Stimulated activated naive CD8-positive, alpha-beta T cell treated with anti-CD3 and anti-CD28 coated beads, Interleukin-15, Interleukin-2, amounts not matched to agents 100 ng/mL and 50 ng/mL, for 24 hours (primary cell): ENCODE results near the gene ISG20.

ENCODE experiments used
- H3K27ac Mint-ChIP-seq: one replicate; pipeline ENCODE4 v1.8.0; 2021; ENCODE audit warnings: mild to moderate bottlenecking, mixed read lengths
- H3K27me3 Mint-ChIP-seq: one replicate; pipeline ENCODE4 v1.8.0; 2021; ENCODE audit warnings: mixed read lengths
- H3K36me3 Mint-ChIP-seq: one replicate; pipeline ENCODE4 v1.8.0; 2021; ENCODE audit warnings: low read depth, mixed read lengths
- H3K4me1 Mint-ChIP-seq: one replicate; pipeline ENCODE4 v1.8.0; 2021; ENCODE audit warnings: low read depth, mixed read lengths
- H3K4me3 Mint-ChIP-seq: one replicate; pipeline ENCODE4 v1.8.0; 2021; ENCODE audit warnings: mild to moderate bottlenecking, mixed read lengths
- H3K9me3 Mint-ChIP-seq: one replicate; pipeline ENCODE4 v1.8.0; 2021; ENCODE audit warnings: mixed read lengths

The ISG20 gene

DNA sequence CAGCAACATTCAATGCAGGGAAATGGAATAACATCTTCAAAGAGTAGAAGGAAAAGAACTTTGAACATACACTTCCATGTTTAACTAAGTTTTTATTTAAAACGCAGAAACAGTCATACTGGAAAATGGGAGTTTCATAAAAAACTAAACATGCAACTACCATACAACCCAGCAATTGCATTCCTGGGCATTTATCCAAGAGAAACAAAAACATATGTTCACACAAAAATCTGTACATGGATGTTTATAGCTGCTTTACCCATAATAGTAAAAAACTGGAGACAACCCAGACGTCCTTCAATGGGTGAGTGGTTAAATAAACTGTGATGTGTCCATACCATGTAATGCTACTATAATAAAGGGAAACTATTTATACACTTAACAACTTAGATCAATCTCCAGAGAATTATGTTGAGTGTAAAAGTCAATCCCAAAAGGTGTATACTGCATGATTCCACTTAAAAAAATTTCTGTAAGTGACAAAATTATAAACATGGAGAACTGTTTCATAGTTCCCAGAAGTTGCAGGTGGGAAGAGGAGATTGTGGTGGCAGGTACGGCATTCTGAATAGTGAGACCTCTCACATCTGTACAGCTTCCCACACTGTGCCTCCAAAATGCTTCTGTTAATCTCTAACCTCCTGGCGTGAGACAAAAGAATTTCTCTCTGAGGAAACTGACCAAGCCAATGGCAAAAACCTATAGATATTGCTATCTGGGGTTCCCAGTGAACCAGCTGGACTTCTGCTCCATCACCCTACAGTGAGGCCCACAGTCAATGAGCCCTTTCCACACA is 23.1 kb downstream of the ISG20 start:
- H3K36me3 Mint-ChIP-seq, result no peaks in the 10 kb centered on the region
- H3K4me1 Mint-ChIP-seq, result peaks cover 52% of the 10 kb centered on the region
- no peak overlapping the region for H3K27ac Mint-ChIP-seq
- H3K4me3 Mint-ChIP-seq, result no peak overlapping the region
- no peaks in the 10 kb centered on the region for H3K9me3 Mint-ChIP-seq
- no peaks in the 10 kb centered on the region for H3K27me3 Mint-ChIP-seq

DNA sequence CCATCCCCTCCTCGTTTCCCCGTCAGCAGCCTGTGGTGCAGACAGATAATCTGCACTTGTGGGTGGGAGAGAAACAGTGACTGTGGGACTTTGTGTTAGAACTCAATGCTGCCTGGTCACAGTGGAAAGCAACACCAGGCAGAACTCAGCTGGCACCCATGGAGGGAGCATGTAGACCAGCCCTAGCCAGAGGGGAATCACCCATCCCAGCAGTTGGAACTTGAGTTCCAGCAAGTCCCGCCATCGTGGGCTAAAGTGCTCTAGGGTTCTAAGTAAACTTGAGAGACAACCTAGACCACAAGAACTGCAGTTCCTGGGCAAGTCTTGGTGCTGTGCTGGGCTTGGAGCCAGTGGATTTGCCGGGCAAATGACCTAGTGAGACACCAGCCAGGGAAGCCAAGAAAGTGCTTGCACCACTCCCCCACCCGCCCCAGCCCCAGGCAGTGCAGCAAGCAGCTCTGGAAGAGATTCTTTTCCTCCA is 24.4 kb downstream of the ISG20 start:
- Mint-ChIP-seq H3K27ac (no peak overlapping the region), H3K4me3 (no peak overlapping the region), H3K4me1 (peaks cover 40% of the 10 kb centered on the region), H3K27me3 (no peaks in the 10 kb centered on the region), H3K9me3 (no peaks in the 10 kb centered on the region), H3K36me3 (no peaks in the 10 kb centered on the region)

DNA sequence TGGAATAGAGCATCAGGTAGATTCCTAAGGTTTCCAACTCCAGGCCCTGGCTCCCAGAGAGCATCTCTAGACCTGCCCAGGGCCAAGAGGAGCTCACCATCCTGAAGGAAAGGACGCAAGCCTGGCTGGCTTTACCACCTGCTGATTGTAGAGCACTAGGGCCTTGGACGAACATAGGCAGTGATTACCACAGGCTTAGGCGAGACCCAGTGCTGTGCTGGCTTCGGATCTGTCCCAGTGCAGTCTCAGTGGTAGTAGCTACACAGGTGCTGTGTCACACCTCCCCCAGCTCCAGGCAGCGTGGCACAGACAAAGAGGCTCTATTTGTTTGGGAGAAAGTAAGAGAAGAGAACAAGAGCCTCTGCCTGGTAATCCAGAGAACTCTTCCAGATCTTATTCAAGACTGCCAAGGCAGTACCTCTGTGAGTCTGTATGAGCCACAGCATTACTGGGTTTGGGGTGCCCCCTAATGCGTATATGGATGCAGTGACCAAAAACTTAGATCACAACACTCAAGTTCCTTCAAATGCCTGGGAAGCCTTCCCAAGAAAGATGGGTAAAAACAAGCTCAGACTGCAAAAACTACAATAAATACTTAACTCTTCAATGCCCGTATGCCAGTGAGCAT is 25.4 kb downstream of the ISG20 start:
- Mint-ChIP-seq H3K27ac (no peak overlapping the region), H3K9me3 (no peaks in the 10 kb centered on the region), H3K4me3 (no peak overlapping the region), H3K36me3 (no peaks in the 10 kb centered on the region), H3K27me3 (peaks cover 6% of the 10 kb centered on the region), H3K4me1 (peaks cover 29% of the 10 kb centered on the region)

DNA sequence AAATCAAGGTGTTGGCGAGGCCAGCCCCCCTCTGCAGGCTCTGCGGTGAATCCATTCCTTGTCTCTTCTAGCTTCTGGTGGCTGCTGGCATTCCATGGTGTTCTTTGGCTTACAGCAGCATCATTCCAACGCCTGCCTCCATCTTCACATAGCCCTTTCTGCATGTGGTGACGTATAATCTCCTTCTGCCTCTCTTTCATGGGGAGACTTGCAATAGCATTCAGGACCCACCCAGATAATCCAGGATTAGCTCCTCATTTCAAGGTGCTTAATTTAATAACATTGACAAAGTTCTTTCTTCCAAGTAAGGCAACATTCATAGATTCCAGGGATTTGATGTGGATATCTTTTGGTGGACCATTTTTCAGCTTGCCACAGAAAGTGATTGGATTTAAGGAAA is 35.8 kb downstream of the ISG20 start:
- H3K36me3 Mint-ChIP-seq, result no peaks in the 10 kb centered on the region
- H3K9me3 Mint-ChIP-seq, result no peaks in the 10 kb centered on the region
- no peak overlapping the region for H3K4me3 Mint-ChIP-seq
- no peak overlapping the region for H3K27ac Mint-ChIP-seq
- H3K4me1 Mint-ChIP-seq, result no peaks in the 10 kb centered on the region
- H3K27me3 Mint-ChIP-seq, result peaks cover 47% of the 10 kb centered on the region

DNA sequence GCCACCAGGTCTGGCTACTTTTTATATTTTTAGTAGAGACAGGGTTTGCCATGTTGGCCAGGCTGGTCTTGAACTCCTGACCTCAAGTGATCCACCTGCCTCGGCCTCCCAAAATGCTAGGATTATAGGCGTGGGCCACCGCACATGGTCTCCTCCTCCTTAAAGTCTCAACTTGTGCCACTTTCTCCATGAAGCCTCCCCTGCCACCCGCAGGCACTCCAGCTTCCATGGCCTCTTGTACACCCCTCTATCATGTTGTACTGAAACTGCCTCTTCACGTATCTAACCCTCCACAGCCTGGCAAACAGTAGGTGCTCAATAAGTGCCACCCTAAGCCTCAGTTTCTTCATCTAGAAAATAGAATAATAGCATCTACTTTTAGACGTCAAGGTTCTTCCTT is 39.9 kb downstream of the ISG20 start:
- H3K27me3 Mint-ChIP-seq, result peaks cover 18% of the 10 kb centered on the region
- H3K9me3 Mint-ChIP-seq, result no peaks in the 10 kb centered on the region
- H3K4me1 Mint-ChIP-seq, result no peaks in the 10 kb centered on the region
- no peak overlapping the region for H3K4me3 Mint-ChIP-seq
- H3K36me3 Mint-ChIP-seq, result no peaks in the 10 kb centered on the region
- no peak overlapping the region for H3K27ac Mint-ChIP-seq

DNA sequence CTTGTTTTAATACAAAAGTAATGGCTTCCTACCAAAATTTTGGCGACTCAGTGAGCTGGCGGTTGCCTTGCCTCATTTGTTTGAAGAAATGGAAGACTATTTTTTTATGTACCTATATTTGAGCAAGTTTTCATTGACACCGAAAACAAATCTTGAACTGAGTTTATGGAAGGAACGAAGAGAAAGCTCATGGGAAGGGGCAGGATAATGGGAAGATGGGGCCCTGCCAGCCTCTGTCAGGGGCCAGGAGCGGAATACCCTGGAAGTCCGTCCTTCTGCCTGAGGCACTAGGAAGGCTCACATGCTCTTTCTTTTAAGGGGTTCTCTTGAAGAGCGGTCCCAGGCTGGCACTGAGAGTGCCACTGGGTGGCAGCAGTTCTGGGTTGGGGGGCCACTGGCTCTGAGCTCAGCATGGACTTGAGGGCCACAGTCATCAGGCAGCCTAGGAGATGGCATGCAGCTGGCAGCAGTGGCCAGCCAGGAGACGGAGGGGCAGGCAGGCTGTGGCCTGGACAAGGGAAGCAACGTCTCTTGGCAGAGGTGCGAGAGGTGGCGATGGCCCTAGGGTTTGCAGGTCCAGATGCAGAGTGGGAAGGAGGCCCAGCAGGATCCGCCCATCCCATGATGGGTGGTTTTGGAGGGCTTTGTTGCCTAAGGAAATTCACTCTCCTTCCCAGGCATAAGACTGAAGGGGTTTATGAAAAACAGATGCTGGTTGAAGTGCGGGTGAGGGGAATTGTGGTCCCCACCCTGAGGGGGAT is 41.6 kb downstream of the ISG20 start:
- Mint-ChIP-seq H3K27ac (no peak overlapping the region), H3K27me3 (peaks cover 15% of the 10 kb centered on the region), H3K9me3 (no peaks in the 10 kb centered on the region)

DNA sequence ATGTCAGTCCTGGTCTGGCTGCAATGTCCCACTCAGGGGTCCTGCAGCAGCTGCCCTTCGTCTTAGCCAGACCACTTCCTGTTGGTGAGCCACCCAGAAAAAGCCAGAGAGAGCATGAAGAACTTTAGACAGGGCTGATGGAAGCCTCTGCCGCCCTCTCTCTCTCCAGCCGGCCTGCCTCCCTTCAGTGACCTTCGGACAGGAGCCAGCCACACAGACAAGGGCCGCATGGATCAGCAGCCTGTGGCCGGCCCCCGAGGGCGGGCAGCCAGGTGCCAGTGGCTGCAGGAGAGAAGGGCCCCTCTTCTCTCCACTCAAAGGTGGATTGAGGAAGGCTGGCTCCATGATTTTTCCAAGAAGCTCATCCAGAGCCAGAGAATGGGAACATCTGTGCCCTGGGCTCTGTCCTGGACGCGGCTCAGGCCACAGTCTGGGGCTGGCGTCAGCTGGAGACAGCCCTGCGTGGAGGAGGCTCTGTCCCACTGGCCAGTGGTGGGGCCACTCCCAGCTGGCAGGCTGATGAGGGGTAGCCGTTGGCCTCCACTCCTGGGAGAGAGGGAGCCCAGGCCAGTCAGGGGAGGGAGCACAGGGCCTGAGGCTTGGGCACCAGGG is 42.9 kb downstream of the ISG20 start:
- no peaks in the 10 kb centered on the region for H3K9me3 Mint-ChIP-seq
- H3K27ac Mint-ChIP-seq, result no peak overlapping the region
- H3K4me3 Mint-ChIP-seq, result no peak overlapping the region

More for the DNA sequence above, 41.6 kb downstream of the ISG20 start:
- no peaks in the 10 kb centered on the region for H3K4me1 Mint-ChIP-seq
- H3K36me3 Mint-ChIP-seq, result no peaks in the 10 kb centered on the region
- H3K4me3 Mint-ChIP-seq, result no peak overlapping the region

DNA sequence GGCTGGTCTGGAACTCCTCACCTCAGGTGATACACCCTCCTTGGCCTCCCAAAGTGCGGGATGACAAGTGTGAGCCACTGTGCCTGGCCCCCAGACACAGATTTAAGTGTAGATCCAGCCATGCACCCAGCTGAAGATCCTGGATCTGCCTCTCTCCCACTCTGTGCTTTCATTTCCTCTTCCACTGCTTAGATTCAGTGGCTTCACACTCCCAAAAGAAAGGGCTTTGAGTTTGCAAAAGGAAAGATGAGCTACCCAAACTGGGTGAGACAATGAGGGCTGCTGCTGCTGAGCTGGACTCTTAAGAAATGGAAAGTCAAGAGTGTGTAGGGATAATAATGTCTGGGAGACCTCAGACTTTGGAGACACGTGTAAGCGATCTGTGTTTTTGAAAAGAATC is 45.5 kb downstream of the ISG20 start:
- H3K9me3 Mint-ChIP-seq, result peaks cover under 1% of the 10 kb centered on the region
- no peak overlapping the region for H3K4me3 Mint-ChIP-seq
- H3K36me3 Mint-ChIP-seq, result no peaks in the 10 kb centered on the region
- H3K4me1 Mint-ChIP-seq, result no peaks in the 10 kb centered on the region
- peaks cover 15% of the 10 kb centered on the region for H3K27me3 Mint-ChIP-seq
- H3K27ac Mint-ChIP-seq, result no peak overlapping the region

More for the DNA sequence above, 42.9 kb downstream of the ISG20 start:
- no peaks in the 10 kb centered on the region for H3K36me3 Mint-ChIP-seq
- H3K4me1 Mint-ChIP-seq, result no peaks in the 10 kb centered on the region
- peaks cover 13% of the 10 kb centered on the region for H3K27me3 Mint-ChIP-seq

DNA sequence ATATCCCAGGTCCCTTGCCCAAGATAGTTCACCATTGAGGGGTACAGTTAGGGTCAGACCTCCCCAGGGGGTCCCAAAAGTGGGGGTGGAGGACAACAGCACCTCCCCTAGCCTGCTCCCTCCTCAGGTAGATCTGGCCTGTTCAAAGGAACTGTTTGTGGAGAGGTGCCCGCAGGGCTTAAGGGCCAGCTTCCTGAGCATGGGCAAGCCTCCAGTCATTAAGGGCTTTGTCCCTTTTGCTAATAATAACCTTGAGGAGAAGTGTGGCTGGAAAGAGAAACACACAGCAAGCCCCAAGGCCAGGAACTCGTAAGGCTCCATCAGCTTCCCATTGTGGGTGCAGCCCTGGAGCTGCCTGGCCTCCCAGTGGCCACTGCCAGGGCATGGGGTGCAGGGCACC is 47.4 kb downstream of the ISG20 start:
- Mint-ChIP-seq H3K4me3 (no peak overlapping the region), H3K27me3 (peaks cover 18% of the 10 kb centered on the region), H3K27ac (no peak overlapping the region), H3K4me1 (no peaks in the 10 kb centered on the region), H3K36me3 (no peaks in the 10 kb centered on the region), H3K9me3 (peaks cover 4% of the 10 kb centered on the region)

DNA sequence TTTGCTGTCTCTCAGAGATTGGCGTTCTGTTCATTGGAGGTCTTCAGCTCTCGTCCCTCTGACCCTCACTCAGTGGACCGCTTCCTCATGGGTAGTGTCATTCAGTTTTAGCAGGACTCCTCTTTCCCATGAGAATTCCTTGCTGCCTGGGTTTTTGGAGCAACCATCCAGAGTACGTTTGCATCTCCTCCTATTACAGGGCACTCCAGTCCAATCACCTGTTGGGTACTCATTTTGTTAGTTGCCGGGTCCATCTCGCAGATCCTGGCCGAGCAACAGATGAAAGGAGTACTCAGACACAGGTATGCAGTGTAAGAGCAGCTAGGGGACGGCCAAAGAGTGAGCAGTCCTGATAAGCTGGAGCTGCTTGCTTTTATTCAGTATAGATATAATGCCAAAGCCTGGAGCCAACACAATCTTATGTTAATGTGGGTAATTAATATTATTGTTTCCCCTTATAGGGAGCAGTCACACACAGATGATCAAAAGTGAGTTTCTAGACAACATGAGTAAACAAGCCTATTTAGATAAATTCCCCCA is 49.6 kb downstream of the ISG20 start:
- H3K4me1 Mint-ChIP-seq, result no peaks in the 10 kb centered on the region
- H3K4me3 Mint-ChIP-seq, result no peak overlapping the region
- H3K9me3 Mint-ChIP-seq, result peaks cover 4% of the 10 kb centered on the region
- H3K27me3 Mint-ChIP-seq, result peaks cover 18% of the 10 kb centered on the region
- no peaks in the 10 kb centered on the region for H3K36me3 Mint-ChIP-seq
- no peak overlapping the region for H3K27ac Mint-ChIP-seq

DNA sequence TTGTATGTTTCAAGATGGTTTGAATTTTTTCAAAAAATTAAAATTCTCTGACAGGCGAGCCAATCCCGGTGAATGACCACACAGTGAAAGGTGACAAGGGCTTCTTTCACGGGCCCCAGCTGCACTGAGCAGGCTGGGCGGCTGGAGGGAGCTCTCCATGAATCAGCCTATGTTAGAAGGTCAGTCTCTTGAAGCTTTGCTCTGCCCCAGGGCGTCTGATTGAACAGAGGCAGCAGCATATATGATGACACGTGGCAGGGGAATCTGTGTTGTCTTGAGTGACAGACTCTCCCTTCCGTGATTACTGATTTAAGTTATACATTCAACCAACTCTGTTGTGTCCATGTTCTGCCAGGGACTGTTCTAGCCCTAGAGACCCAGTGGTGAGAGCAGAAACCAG is 51.5 kb downstream of the ISG20 start:
- Mint-ChIP-seq H3K4me1 (no peaks in the 10 kb centered on the region), H3K27ac (no peak overlapping the region), H3K27me3 (peaks cover 18% of the 10 kb centered on the region), H3K36me3 (no peaks in the 10 kb centered on the region), H3K4me3 (no peak overlapping the region), H3K9me3 (peaks cover 4% of the 10 kb centered on the region)

DNA sequence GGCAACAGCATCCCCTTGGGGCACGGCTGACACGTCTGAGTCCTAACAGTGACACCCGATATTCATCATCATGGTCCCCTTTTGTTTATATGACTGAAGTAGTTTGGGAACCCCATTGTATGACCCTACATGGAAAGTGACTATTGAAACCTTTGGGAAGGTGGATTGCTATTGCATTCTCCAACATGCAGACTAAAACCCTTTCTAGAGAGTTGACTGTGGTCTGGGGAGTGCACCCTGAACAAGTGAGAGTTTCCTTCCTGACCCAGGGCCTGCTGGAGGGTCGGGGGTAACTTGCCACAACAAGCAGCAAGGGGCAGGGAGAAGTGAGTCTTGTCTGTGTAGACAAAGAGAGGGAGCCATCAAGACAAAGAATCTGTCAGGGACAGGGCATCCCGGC is 54.4 kb downstream of the ISG20 start:
- Mint-ChIP-seq H3K27ac (no peak overlapping the region), H3K4me1 (no peaks in the 10 kb centered on the region), H3K36me3 (no peaks in the 10 kb centered on the region), H3K4me3 (no peak overlapping the region), H3K9me3 (peaks cover 4% of the 10 kb centered on the region), H3K27me3 (peaks cover 14% of the 10 kb centered on the region)

DNA sequence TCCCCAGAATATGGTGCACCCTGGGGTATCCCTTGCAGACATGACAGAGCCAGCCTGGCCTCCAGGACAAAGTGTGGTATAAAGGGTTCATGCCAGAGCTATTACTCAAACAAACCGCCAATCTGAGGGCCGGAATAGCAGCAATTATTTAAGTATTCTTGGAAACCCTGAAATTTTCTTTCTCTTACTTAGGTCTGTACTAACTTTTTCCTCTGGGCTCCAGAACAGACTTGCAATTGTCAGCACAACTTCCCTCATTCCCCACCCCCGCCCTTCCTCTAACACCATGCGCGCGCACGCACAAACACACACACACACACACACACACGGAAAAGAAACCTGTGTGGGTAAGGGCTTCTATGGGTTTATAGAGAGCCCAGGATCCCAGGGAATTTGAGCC is 56.3 kb downstream of the ISG20 start:
- no peak overlapping the region for H3K4me3 Mint-ChIP-seq
- H3K36me3 Mint-ChIP-seq, result no peaks in the 10 kb centered on the region
- H3K27me3 Mint-ChIP-seq, result no peaks in the 10 kb centered on the region
- H3K4me1 Mint-ChIP-seq, result no peaks in the 10 kb centered on the region
- no peaks in the 10 kb centered on the region for H3K9me3 Mint-ChIP-seq
- no peak overlapping the region for H3K27ac Mint-ChIP-seq

DNA sequence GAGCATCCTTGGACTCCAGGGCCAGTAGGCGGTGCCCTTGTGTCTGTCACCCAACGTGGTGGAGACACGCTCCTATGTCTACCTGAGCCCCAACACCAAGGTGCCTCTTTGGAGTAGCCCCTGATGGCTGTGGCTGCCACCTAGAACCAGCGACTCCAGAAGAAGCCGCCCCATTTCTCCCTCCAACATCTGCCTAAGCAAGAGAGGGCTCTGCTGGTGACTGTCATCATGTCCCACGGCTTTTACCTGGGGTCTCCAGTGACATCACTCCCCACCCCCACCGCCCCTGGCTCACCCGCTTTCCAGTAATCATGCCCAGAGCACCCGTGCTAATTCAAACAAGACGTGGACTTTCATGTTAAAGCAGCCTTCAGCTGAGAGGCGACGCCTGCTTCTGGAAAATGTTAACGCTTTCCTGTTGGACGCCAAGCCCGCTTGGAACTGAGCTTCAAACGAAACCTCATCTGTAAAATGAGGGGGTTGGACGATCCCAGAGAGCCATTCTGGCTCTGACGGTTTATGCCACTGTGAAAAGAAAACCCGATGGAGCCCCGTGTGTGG is 57.0 kb downstream of the ISG20 start:
- Mint-ChIP-seq H3K27ac (no peak overlapping the region), H3K9me3 (no peaks in the 10 kb centered on the region), H3K27me3 (no peaks in the 10 kb centered on the region), H3K36me3 (no peaks in the 10 kb centered on the region), H3K4me1 (no peaks in the 10 kb centered on the region), H3K4me3 (no peak overlapping the region)
